ENCODE results near the gene MYCN. TPM values are rescaled to one million over a fixed set of nuclear protein-coding genes. Genes with fewer than 3 reads are reported as not detected.

The MYCN gene
- total RNA-seq, 1 donor from 2014 or later = 68.3 TPM

GRCh38 chr2:15893689-15894480 lies 46.5 kb upstream of the MYCN start:
- no peak for TF ChIP-seq CTCF (conservative IDR thresholded peaks at IDR 0.05)
- Mint-ChIP-seq H3K27me3 (no peaks in the 10 kb centered on the region), H3K4me3 (peak overlapping the region; percentile 50), H3K36me3 (no peaks in the 10 kb centered on the region), H3K4me1 (ENCODE audit: unreplicated experiment) (peaks cover 62% of the 10 kb centered on the region), H3K27ac (peak overlapping the region; percentile 59), H3K9me3 (peaks cover 21% of the 10 kb centered on the region)
- DNase-seq (ENCODE audit: extremely low spot score, unreplicated experiment) = peak; percentile 42

- H3K27me3 Mint-ChIP-seq = no peaks in the 10 kb centered on the region
- DNase-seq (ENCODE audit: extremely low spot score, unreplicated experiment) = no peak
- H3K27ac Mint-ChIP-seq = peak overlapping the region; percentile 59
- H3K9me3 Mint-ChIP-seq = peaks cover 21% of the 10 kb centered on the region
- H3K36me3 Mint-ChIP-seq = no peaks in the 10 kb centered on the region
- peaks cover 54% of the 10 kb centered on the region for H3K4me1 Mint-ChIP-seq (ENCODE audit: unreplicated experiment)
- TF ChIP-seq CTCF (conservative IDR thresholded peaks at IDR 0.05) = no peak
- peak overlapping the region; percentile 50 for H3K4me3 Mint-ChIP-seq
Observed at GRCh38 chr2:15894481-15895144, 45.7 kb upstream of the MYCN start.

GRCh38 chr2:15895615-15896469 lies 44.5 kb upstream of the MYCN start:
- no peaks in the 10 kb centered on the region for H3K36me3 Mint-ChIP-seq
- H3K4me3 Mint-ChIP-seq = peak overlapping the region; percentile 44
- H3K27me3 Mint-ChIP-seq = no peaks in the 10 kb centered on the region
- H3K9me3 Mint-ChIP-seq = peaks cover 21% of the 10 kb centered on the region
- DNase-seq (ENCODE audit: extremely low spot score, unreplicated experiment) = peak; percentile 27
- no peak overlapping the region for H3K27ac Mint-ChIP-seq
- H3K4me1 Mint-ChIP-seq (ENCODE audit: unreplicated experiment) = peaks cover 43% of the 10 kb centered on the region
- no peak for TF ChIP-seq CTCF (conservative IDR thresholded peaks at IDR 0.05)

- H3K36me3 Mint-ChIP-seq = no peaks in the 10 kb centered on the region
- H3K4me3 Mint-ChIP-seq = no peak overlapping the region
- no peak overlapping the region for H3K27ac Mint-ChIP-seq
- TF ChIP-seq CTCF (conservative IDR thresholded peaks at IDR 0.05) = no peak
- H3K27me3 Mint-ChIP-seq = no peaks in the 10 kb centered on the region
- DNase-seq (ENCODE audit: extremely low spot score, unreplicated experiment) = no peak
- H3K4me1 Mint-ChIP-seq (ENCODE audit: unreplicated experiment) = peaks cover 33% of the 10 kb centered on the region
- H3K9me3 Mint-ChIP-seq = peaks cover 21% of the 10 kb centered on the region
Observed at GRCh38 chr2:15896859-15897258, 43.5 kb upstream of the MYCN start.

GRCh38 chr2:15897431-15898098 lies 42.8 kb upstream of the MYCN start:
- no peak for DNase-seq (ENCODE audit: extremely low spot score, unreplicated experiment)
- no peak overlapping the region for H3K27ac Mint-ChIP-seq
- no peak for TF ChIP-seq CTCF (conservative IDR thresholded peaks at IDR 0.05)
- H3K9me3 Mint-ChIP-seq = peaks cover 21% of the 10 kb centered on the region
- no peak overlapping the region for H3K4me3 Mint-ChIP-seq
- H3K27me3 Mint-ChIP-seq = no peaks in the 10 kb centered on the region
- H3K4me1 Mint-ChIP-seq (ENCODE audit: unreplicated experiment) = peaks cover 26% of the 10 kb centered on the region
- H3K36me3 Mint-ChIP-seq = no peaks in the 10 kb centered on the region
